ENCODE results near the gene MPC1L.

- TF ChIP-seq CTCF (IDR thresholded peaks at IDR 0.05) (no peak), EZH2 (IDR thresholded peaks at IDR 0.05; ENCODE audit: borderline replicate concordance, insufficient read depth, low read depth, low read length, poor library complexity, severe bottlenecking) (no peak)
These were observed 40.8 kb downstream of the MPC1L start for GRCh38 chrX:40663880-40664630.

All from B cell (primary cell).